A549 (cell line): ENCODE results near the gene CFD.
"Not testable (repeated sequence)": the region's sequence is repeated elsewhere in the genome, so short reads cannot be mapped to it uniquely, and the experiment has no call there.

Experiments
- CTCF ChIP-seq: fragments of >200 bp; sonication (Bioruptor Twin); formaldehyde crosslinking; IDR thresholded peaks from 3 replicates; pipeline ENCODE4 v1.5.1; 2016
- JUN ChIP-seq, 2 experiments: fragments of >200 bp; sonication (Bioruptor Twin); formaldehyde crosslinking; IDR thresholded peaks; 2 replicates in 1 of 2; 3 replicates in 1 of 2; pipeline ENCODE4 v1.6.1; 2016 to 2017
- RFX5 ChIP-seq: fragments of 450-650 bp; IDR thresholded peaks from 2 replicates; pipeline ENCODE4 v1.7.1; 2014; ENCODE audit warnings: antibody characterized with exemption, mild to moderate bottlenecking, moderate library complexity

- TF ChIP-seq RFX5; JUN (IDR thresholded peaks at IDR 0.05); CTCF: not testable (repeated sequence)
These were observed 5.7 kb upstream of the CFD start for GRCh38 chr19:853614-854220.
